ENCODE measurements around the gene SLC11A2. TPM values are rescaled to one million over a fixed set of nuclear protein-coding genes. Genes with fewer than 3 reads are reported as not detected.

The SLC11A2 gene
- total RNA-seq, 3 donors from 2014 or later, result 52.2 to 103 (median 91.0) TPM

DNA sequence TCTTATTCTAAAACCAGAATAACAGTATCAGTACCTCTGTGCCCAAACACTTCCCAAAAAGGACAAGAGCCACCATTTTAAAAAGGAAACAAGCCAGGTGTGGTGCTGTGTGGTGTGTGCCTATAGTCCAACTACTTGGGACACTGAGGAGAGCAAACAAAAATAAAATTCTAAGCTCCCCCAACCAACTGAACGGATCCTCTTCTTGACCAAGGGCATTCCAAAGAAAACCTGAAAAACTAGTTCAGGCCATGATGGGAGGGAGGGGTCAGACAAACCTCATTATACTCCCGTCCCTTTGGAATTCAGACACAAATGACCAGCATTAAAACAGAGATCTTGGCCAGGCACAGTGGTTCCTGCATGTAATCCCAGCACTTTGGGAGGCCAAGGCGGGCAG, 20.5 kb downstream of the SLC11A2 start:
- intact Hi-C loops (cut with DNase I; ENCODE audit: low total_unique reads), result no loop called here
- H3K9me3 ChIP-seq, result no peaks in the 10 kb centered on the region
- H3K4me1 ChIP-seq, result no peaks in the 10 kb centered on the region
- H3K36me3 ChIP-seq, result no peaks in the 10 kb centered on the region
- peak overlapping the region; percentile 65 to 74 for H3K27ac ChIP-seq
- H3K4me3 ChIP-seq, result no peak overlapping the region
- DNase-seq (ENCODE audit: low spot score in 2 of 2), result peak in 1 of 2 donors; percentile 42
- no peaks in the 10 kb centered on the region for H3K27me3 ChIP-seq
- peak in 2 of 3 donors; percentile 29 to 32 for TF ChIP-seq POLR2AphosphoS5 (IDR thresholded peaks at IDR 0.05)
- TF ChIP-seq, protein P1, sequence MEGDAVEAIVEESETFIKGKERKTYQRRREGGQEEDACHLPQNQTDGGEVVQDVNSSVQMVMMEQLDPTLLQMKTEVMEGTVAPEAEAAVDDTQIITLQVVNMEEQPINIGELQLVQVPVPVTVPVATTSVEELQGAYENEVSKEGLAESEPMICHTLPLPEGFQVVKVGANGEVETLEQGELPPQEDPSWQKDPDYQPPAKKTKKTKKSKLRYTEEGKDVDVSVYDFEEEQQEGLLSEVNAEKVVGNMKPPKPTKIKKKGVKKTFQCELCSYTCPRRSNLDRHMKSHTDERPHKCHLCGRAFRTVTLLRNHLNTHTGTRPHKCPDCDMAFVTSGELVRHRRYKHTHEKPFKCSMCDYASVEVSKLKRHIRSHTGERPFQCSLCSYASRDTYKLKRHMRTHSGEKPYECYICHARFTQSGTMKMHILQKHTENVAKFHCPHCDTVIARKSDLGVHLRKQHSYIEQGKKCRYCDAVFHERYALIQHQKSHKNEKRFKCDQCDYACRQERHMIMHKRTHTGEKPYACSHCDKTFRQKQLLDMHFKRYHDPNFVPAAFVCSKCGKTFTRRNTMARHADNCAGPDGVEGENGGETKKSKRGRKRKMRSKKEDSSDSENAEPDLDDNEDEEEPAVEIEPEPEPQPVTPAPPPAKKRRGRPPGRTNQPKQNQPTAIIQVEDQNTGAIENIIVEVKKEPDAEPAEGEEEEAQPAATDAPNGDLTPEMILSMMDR (IDR thresholded peaks at IDR 0.05), result no peak

GRCh38 chr12:51005030-51005429, 21.2 kb downstream of the SLC11A2 start:
- Histone ChIP-seq H3K9me3 (no peaks in the 10 kb centered on the region), H3K36me3 (no peaks in the 10 kb centered on the region), H3K27ac (peak overlapping the region; percentile 61 to 74), H3K4me1 (no peaks in the 10 kb centered on the region), H3K27me3 (no peaks in the 10 kb centered on the region), H3K4me3 (no peak overlapping the region)
- intact Hi-C loops (cut with DNase I; ENCODE audit: low total_unique reads), result no loop called here
- TF ChIP-seq POLR2AphosphoS5 (IDR thresholded peaks at IDR 0.05) (no peak), POLR2A (IDR thresholded peaks at IDR 0.05) (no peak)
- TF ChIP-seq, protein P1 (IDR thresholded peaks at IDR 0.05), result no peak
- DNase-seq (ENCODE audit: low spot score in 2 of 2), result no peak

DNA sequence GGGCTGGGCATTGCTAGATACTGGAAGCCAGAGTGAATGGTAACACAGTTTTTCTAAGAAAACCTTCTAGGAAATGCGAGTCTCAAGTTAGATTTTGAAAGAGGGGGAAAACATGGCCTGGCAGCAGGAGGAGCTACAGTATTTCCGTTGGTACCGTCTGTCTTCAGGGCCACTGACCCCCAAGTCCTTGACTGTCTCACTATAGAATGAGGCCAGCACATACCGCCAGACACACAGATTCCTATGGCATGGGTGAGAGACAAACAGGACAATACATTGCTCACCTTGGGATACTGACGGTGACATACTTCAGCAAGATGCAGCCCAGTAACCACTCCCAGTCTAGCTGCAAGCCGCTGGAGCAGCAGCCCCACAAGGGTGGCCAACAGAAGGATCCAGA, 21.7 kb downstream of the SLC11A2 start:
- no peak for TF ChIP-seq POLR2A (IDR thresholded peaks at IDR 0.05)
- TF ChIP-seq, protein P1 (IDR thresholded peaks at IDR 0.05), result no peak
- no peak for TF ChIP-seq POLR2AphosphoS5 (IDR thresholded peaks at IDR 0.05)
- Histone ChIP-seq H3K36me3 (no peaks in the 10 kb centered on the region), H3K27me3 (no peaks in the 10 kb centered on the region), H3K4me3 (no peak overlapping the region), H3K9me3 (no peaks in the 10 kb centered on the region), H3K4me1 (no peaks in the 10 kb centered on the region), H3K27ac (peak overlapping the region; percentile 61 to 74)
- intact Hi-C loops (cut with DNase I; ENCODE audit: low total_unique reads), result no loop called here
- no peak for DNase-seq (ENCODE audit: low spot score in 2 of 2)

DNA sequence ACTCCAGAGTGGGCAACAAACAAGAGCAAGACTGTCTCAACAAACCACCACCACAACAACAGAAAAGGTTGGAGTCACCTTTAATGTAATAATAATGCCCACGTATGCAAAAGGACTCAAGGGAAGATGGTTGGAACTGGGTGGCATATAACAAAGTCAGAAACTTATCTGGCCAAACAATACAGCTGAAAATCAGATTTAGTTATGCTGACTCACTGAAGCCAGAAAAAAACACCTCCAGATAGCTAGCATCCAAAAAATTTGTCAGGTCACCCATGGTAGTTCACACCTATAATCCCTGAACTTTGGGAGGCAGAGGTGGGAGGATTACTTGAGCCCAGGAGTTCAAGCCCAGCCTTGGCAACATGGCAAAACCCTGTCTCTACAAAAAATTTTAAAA, 24.4 kb downstream of the SLC11A2 start:
- H3K27me3 ChIP-seq, result no peaks in the 10 kb centered on the region
- intact Hi-C loops (cut with DNase I; ENCODE audit: low total_unique reads), result no loop called here
- no peaks in the 10 kb centered on the region for H3K9me3 ChIP-seq
- no peaks in the 10 kb centered on the region for H3K36me3 ChIP-seq
- no peak overlapping the region for H3K27ac ChIP-seq
- no peaks in the 10 kb centered on the region for H3K4me1 ChIP-seq
- no peak overlapping the region for H3K4me3 ChIP-seq
- no peak for DNase-seq (ENCODE audit: low spot score in 2 of 2)
- no peak for TF ChIP-seq POLR2A (IDR thresholded peaks at IDR 0.05)
- no peak for TF ChIP-seq POLR2AphosphoS5 (IDR thresholded peaks at IDR 0.05)
- TF ChIP-seq, protein P1 (IDR thresholded peaks at IDR 0.05), result no peak

DNA sequence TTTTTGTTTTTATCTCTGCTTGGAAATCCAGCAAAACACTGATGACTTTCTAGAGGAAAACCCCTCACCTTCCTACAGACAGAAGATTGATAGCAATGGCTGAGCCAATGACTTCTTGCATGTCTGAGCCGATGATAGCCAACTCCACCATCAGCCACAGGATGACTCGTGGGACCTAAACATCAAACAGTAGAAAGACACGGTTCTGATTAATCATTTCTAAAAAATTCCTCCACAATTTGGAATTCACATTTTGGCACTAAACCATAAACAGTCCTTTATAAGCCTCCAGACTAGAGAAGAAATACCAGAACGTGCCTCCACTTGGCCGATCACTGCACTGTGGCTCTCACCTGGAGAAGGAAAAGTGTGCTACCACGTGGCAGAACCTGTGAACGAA, 25.9 kb downstream of the SLC11A2 start:
- no peak for DNase-seq (ENCODE audit: low spot score in 2 of 2)
- TF ChIP-seq POLR2A (IDR thresholded peaks at IDR 0.05) (no peak), POLR2AphosphoS5 (IDR thresholded peaks at IDR 0.05) (no peak)
- TF ChIP-seq, protein P1 (IDR thresholded peaks at IDR 0.05), result no peak
- intact Hi-C loops (cut with DNase I; ENCODE audit: low total_unique reads), result no loop called here
- Histone ChIP-seq H3K27ac (no peak overlapping the region), H3K9me3 (no peaks in the 10 kb centered on the region), H3K4me1 (no peaks in the 10 kb centered on the region), H3K4me3 (no peak overlapping the region), H3K27me3 (no peaks in the 10 kb centered on the region), H3K36me3 (no peaks in the 10 kb centered on the region)

Data from breast epithelium (tissue), 4 donors.